GM11168 (cell line): ENCODE measurements around the gene ZNF426.
"Not testable (repeated sequence)": the region's sequence is repeated elsewhere in the genome, so short reads cannot be mapped to it uniquely, and the experiment has no call there.

Source experiments
- in situ Hi-C: fragments of 300-500 bp; cut with MboI; formaldehyde crosslinking; loops from one replicate; pipeline ENCODE4 v1.12.0; 2022; ENCODE audit warnings: low sequenced_read_pairs; ENCODE audit not compliant: unreplicated experiment

Gene ZNF426

GRCh38 chr19:9538183-9539058 is at the start of gene ZNF426:
Gene ZNF426, minus strand, starts transcription at chr19:9538645. Its CDS starts 2,413 bp downstream, at chr19:9536232.
- in situ Hi-C loops, result no loop called here

DNA sequence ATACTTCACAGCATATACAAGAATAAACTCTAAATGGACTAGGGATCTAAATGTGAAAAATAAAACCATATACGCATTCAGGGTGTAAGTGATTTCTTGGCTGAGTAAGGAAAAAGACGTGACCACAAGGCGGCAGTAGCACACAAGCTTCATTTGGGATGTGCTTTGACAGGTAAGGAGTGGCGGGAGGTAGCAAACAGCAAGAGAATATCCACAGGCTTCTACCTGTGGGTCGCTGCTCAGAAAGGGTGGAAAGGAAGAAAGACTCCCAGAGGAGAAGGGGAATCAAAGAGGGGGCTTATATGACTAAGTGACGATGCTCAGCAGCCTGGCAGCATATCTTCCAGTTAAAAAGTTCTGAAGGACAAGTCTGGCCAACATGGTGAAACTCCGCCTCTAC is 48.3 kb upstream of the ZNF426 start:
- in situ Hi-C loops, result no loop called here

GRCh38 chr19:9584073-9584833 is 45.8 kb upstream of the ZNF426 start, which contains the start of gene ZNF121:
Gene ZNF121, minus strand, starts transcription at chr19:9584504. Its CDS starts 16,407 bp downstream, at chr19:9568097.
- in situ Hi-C loops, result no loop called here

GRCh38 chr19:9582081-9582725 is 43.8 kb upstream of the ZNF426 start:
- in situ Hi-C loops, result not testable (repeated sequence)

GRCh38 chr19:9580728-9581127 is 42.3 kb upstream of the ZNF426 start:
- in situ Hi-C loops, result no loop called here

DNA sequence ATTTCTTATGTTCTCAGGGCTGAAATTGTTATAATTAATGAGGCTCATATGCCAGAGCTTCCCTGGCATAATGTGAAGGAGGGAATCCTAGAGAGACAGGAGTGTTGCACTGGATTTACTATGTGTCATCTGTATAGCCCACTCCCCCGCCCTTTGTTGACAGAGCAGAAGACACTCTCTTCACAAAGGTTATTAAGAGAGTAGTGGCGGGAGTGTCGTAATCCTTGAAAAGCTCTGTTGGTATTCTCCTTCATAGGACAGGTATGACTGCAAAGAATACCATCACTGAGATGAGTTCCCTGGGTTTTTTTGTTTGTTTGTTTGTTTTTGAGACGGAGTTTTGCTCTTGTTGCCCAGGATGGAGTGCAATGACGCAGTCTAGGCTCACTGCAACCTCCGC is 31.8 kb upstream of the ZNF426 start:
- in situ Hi-C loops, result no loop called here

GRCh38 chr19:9566729-9567128 is 28.3 kb upstream of the ZNF426 start:
- in situ Hi-C loops, result no loop called here

GRCh38 chr19:9565900-9566705 is 27.7 kb upstream of the ZNF426 start:
- in situ Hi-C loops, result no loop called here

GRCh38 chr19:9552536-9553274 is 14.3 kb upstream of the ZNF426 start:
- in situ Hi-C loops, result no loop called here

- in situ Hi-C loops, result no loop called here
Observed at GRCh38 chr19:9547870-9548269, 9.4 kb upstream of the ZNF426 start.

- in situ Hi-C loops, result not testable (repeated sequence)
Observed at GRCh38 chr19:9541281-9541680, 2.8 kb upstream of the ZNF426 start.

- in situ Hi-C loops, result not testable (repeated sequence)
Observed at GRCh38 chr19:9539921-9540320, 1.5 kb upstream of the ZNF426 start.

DNA sequence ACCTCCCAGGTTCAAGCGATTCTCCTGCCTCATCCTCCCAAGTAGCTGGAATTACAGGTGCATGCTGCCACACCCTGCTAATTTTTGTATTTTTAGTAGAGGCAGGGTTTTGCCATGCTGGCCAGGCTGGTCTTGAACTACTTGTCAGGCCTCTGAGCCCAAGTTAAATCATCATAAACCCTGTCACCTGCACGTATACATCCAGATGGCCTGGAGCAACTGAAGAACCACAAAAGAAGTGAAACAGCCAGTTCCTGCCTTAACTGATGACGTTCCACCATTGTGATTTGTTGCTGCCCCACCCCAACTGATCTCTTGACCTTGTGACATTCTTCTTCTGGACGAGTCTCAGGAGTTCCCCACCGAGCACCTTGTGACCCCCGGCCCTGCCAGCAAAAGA is 756 bp upstream of the ZNF426 start:
- in situ Hi-C loops, result not testable (repeated sequence)

DNA sequence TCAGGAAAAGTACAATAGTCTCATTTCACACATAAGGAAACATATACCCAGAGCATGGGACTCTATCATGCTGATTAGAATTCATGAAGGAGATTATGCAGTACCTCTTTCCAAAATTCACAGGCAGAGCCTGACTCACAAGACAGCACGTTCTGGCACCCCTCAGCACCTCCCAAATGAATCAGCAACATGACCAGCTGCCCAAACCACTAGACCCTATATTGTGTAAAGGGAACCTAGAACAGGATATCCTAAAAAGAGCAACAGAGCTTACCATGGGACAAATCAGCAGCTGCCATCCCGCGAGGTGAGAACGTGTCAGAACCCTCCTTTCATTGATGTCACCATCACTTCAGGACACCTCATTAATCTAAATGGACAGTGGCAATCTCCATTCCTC is 2.5 kb downstream of the ZNF426 start:
- in situ Hi-C loops, result no loop called here

GRCh38 chr19:9531933-9532332 is 6.5 kb downstream of the ZNF426 start:
- in situ Hi-C loops, result no loop called here

DNA sequence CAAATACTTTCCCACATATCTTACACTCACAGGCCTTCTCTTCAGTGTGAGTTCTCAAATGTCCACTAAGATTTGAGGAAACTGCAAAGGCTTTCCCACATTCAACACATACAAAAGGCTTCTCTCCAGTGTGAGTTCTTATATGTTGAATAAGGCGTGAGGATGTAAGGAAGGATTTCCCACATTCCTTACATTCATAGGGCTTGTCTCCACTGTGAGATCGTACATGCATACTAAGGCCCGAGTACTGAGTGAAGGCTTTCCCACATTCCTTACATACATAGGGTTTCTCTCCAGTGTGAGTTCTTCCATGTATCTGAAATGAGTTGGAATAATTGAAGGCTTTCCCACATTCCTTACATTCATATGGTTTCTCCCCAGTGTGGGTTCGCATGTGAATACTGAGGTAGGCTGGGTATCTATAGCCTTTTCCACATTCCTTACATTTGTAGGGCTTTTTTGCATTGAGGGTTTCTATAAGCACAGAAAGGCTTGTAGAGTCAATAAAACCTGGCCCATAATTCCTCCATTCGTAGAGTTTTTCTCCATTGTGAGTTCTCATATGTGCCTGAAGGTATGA is 9.6 kb downstream of the ZNF426 start:
- in situ Hi-C loops, result no loop called here

- in situ Hi-C loops, result no loop called here
Observed at GRCh38 chr19:9523885-9524474, 14.5 kb downstream of the ZNF426 start.

DNA sequence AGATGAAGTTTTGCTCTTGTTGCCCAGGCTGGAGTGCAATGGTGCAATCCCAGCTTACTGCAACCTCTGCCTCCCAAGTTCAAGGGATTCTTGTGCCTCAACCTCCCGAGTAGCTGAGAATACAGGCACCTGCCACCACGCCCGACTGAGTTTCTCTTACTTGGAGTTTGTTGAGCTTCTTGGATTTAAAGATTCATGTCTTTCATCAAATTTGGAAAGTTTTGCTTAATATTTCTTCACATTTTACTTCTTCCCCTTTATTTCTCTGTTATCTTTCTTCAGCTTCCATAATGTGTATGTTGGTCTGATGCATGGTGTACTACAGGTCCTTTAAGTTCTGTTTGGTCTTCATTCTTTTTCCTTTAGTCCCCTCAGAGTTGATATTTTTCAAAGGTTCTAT is 31.2 kb downstream of the ZNF426 start:
- in situ Hi-C loops, result no loop called here

GRCh38 chr19:9500796-9501195 is 37.6 kb downstream of the ZNF426 start:
- in situ Hi-C loops, result no loop called here
